ENCODE results near the gene MTHFD2L.
"Not testable (repeated sequence)": the region's sequence is repeated elsewhere in the genome, so short reads cannot be mapped to it uniquely, and the experiment has no call there.

The MTHFD2L gene

GRCh38 chr4:74120086-74120485 lies 37.8 kb upstream of the MTHFD2L start:
- H3K4me3 ChIP-seq (replicated peaks; ENCODE audit: low read depth, low read length), result no peak overlapping the region
- no peak for TF ChIP-seq CTCF (IDR thresholded peaks at IDR 0.05; ENCODE audit: low read depth, low read length, missing control alignments)
- no peak for DNase-seq (ENCODE audit: extremely low read depth, low read depth)

- no peak overlapping the region for H3K4me3 ChIP-seq (replicated peaks; ENCODE audit: low read depth, low read length)
- no peak for DNase-seq (ENCODE audit: extremely low read depth, low read depth)
- TF ChIP-seq CTCF (IDR thresholded peaks at IDR 0.05; ENCODE audit: low read depth, low read length, missing control alignments), result no peak
Observed at GRCh38 chr4:74121643-74122579, 36.0 kb upstream of the MTHFD2L start.

DNA sequence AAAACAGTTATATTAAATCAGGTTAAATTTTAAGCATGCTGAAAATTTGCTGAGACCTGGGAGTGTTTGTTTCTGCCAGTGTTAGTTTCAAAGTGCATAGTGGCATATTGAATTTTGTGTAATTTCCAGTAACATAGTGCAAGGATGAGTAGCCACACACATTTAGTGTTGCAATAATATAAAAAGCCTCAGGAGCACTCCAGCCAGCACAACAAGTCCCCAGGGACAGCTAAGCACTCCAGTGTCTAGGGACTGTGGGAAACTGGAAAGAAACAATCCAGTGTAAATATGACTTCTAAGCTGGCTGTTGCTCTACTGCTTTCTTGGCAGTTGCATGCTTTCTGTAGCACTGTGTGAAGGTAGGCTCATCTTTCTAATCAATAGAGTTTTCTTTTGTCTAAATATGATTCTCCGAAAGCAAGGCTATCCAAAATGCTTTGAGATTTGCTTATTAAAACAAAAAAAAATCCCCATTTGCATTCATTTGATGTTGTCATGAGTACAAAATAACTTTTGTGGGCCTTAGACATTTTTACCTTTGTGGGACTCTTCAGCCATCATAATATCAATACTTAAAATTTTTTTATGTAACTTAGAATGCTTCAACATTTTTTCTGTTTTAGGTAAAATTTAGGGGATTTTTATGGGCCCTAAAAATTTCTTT lies 34.7 kb upstream of the MTHFD2L start:
- no peak for TF ChIP-seq CTCF (IDR thresholded peaks at IDR 0.05; ENCODE audit: low read depth, low read length, missing control alignments)
- DNase-seq (ENCODE audit: extremely low read depth, low read depth), result no peak

DNA sequence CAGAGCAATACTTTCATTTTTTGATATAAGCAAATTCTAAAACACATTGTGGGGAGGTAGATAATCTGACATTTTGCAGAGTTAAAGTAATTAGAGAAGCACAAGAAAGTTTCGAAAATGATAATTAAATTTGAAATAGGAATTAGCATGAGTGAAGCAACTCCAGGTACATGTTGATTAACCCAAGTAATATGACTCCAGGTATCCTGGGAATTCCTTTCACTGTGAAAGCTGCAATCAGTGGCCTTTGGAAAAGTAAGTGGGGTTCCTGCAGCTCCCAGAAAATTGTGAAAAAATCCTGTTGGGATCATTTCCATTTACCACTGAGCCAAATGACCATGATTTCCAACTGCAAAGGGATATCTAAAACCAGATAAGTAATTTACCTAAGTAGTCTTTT lies 32.9 kb upstream of the MTHFD2L start:
- no peak for TF ChIP-seq CTCF (IDR thresholded peaks at IDR 0.05; ENCODE audit: low read depth, low read length, missing control alignments)
- no peak for DNase-seq (ENCODE audit: extremely low read depth, low read depth)
- no peak overlapping the region for H3K4me3 ChIP-seq (replicated peaks; ENCODE audit: low read depth, low read length)

More for the DNA sequence above, 34.7 kb upstream of the MTHFD2L start:
- H3K4me3 ChIP-seq (replicated peaks; ENCODE audit: low read depth, low read length), result no peak overlapping the region

DNA sequence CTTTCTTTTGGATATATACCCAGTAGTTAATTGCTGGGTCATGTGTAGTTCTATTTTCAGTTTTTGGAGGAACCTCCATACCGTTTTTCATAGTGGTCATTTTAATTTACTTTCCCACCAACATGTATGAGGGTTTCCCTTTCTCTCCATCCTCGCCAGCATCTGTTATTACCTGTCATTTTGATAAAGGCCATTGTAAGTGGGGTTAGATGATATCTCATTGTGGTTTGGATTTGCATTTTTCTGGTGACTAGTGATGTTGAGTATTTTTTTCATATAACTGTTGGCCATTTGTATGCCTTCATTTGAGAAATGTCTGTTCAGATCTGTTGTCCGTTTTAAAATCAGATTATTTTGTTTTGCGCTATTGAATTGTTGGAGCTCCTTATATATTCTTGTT lies 30.2 kb upstream of the MTHFD2L start:
- no peak for TF ChIP-seq CTCF (IDR thresholded peaks at IDR 0.05; ENCODE audit: low read depth, low read length, missing control alignments)
- H3K4me3 ChIP-seq (replicated peaks; ENCODE audit: low read depth, low read length), result no peak overlapping the region
- no peak for DNase-seq (ENCODE audit: extremely low read depth, low read depth)

DNA sequence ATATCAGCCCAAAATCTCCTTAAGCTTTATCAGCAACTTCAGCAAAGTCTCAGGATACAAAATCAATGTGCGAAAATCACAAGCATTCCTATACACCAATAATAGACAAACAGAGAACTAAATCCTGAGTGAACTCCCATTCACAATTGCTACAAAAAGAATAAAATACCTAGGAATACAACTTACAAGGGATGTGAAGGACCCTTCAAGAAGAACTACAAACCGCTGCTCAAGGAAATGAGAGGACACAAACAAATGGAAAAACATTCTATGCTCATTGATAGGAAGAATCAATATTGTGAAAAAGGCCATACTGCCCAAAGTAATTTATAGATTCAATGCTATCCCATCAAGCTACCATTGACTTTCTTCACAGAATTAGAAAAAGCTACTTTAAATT lies 27.1 kb upstream of the MTHFD2L start:
- not testable (repeated sequence) for DNase-seq (ENCODE audit: extremely low read depth, low read depth); H3K4me3 ChIP-seq (replicated peaks; ENCODE audit: low read depth, low read length)

DNA sequence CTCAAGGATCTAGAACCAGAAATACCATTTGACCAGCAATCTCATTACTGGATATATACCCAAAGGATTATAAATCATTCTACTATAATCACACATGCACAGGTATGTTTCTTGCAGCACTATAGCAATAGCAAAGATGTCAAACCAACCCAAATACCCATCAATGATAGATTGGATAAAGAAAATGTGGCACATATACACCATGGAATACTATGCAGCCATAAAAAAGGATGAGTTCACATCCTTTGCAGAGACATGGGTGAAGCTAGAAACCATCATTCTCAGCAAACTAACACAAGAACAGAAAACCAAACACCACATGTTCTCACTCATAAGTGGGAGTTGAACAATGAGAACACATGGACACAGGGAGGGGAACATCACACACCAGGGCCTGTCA lies 25.7 kb upstream of the MTHFD2L start:
- DNase-seq (ENCODE audit: extremely low read depth, low read depth); H3K4me3 ChIP-seq (replicated peaks; ENCODE audit: low read depth, low read length): not testable (repeated sequence)

Measured in HFF-Myc (cell line).